KOPT-K1 (cell line): Measurements from ENCODE around the gene ZNF609.

Experiments used
- H3K27ac ChIP-seq: fragments of 200-600 bp; sonication (generic); 2 replicates; pipeline ENCODE4 v1.5.1; 2016; ENCODE audit warnings: antibody characterized with exemption, mild to moderate bottlenecking, low read depth, low read length; ENCODE audit not compliant: poor library complexity, severe bottlenecking
- H3K36me3 ChIP-seq: fragments of 200-600 bp; sonication (generic); 2 replicates; pipeline ENCODE4 v1.5.1; 2017; ENCODE audit warnings: antibody characterized with exemption, mild to moderate bottlenecking, low read length, moderate library complexity; ENCODE audit not compliant: insufficient read depth
- H3K9me3 ChIP-seq: fragments of 200-600 bp; sonication (generic); 2 replicates; pipeline ENCODE4 v1.5.1; 2017; ENCODE audit warnings: antibody characterized with exemption, low read length, mild to moderate bottlenecking; ENCODE audit not compliant: insufficient read depth, poor library complexity, severe bottlenecking

ZNF609 gene

DNA sequence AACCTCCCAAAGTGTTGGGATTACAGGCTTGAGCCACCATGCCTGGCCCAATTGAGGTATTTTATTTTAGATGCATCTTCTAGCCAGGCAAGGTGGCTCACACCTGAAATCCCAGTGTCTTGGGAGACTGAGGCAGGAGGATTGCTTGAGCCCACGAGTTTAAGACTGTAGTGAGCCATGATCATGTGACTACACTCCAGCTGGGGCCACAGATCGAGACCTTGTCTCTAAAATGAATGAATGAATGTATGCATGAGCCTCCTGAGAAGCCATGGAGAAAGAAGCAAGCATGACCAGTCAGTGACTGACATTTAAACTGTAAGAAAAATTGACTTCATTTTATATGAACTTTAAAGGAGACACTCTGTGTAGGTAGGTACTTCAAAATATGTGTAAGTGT, 105.7 kb downstream of the ZNF609 start:
- Histone ChIP-seq H3K9me3 (no peaks in the 10 kb centered on the region), H3K27ac (no peak overlapping the region), H3K36me3 (no peaks in the 10 kb centered on the region; the same call in 1 of the 2 replicates)

DNA sequence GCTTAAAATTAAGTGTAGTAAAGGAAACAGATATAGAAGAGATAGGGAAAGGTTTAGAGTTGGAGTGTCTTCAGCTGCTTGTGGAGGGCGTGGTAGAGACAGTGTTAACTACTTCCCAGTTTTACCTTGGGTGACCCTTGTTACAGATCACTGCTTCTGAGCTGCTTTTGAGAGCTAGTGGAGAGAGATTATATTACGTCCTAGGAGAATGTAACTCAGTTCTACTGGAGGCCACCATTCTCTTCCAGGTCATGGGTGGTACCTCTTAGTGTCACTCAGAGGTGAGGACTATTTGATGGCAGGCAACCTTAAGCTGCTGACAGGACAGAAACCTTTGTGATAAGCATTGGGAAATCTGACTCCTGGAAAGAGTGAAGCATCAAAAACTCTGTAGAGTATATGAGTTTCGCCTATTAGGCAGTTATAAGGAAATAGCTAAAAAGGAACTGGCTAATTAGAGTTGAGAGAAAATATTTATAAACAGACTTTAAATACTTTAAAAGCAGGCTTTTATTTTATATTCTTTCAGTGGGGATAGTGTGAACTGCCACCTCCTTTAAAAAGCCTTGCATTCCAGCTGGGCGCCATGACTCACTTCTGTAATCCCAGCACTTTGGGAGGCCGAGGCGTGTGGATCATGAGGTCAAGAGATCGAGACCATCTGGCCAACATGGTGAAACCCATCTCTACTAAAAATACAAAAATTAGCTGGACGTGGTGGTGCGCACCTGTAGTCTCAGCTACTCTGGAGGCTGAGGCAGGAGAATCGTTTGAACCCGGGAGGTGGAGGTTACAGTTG, 106.5 kb downstream of the ZNF609 start:
- H3K9me3 ChIP-seq = no peaks in the 10 kb centered on the region
- no peak overlapping the region for H3K27ac ChIP-seq

DNA sequence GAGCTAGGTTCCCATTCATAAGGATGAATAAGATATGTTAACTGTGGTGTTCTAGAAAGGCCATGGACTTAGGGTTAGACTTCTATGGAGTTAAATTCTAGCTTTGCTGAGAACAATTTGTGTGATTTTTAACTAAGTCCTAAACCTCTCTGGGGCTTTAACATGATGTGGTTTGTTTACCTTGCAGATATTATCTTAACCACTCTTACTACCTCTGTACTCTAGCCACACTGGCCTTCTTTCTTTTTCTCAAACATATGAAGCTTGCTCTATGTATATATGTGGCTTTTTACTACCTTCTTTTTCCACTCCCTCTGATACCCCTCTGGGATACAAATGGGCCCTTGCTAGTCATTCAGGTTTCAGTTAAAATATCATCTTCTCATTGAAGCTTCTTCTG, 108.4 kb downstream of the ZNF609 start:
- H3K36me3 ChIP-seq = no peaks in the 10 kb centered on the region; the same call in 1 of the 2 replicates
- no peaks in the 10 kb centered on the region for H3K9me3 ChIP-seq
- no peak overlapping the region for H3K27ac ChIP-seq

More for the DNA sequence above, 106.5 kb downstream of the ZNF609 start:
- H3K36me3 ChIP-seq = no peaks in the 10 kb centered on the region; the same call in 1 of the 2 replicates

DNA sequence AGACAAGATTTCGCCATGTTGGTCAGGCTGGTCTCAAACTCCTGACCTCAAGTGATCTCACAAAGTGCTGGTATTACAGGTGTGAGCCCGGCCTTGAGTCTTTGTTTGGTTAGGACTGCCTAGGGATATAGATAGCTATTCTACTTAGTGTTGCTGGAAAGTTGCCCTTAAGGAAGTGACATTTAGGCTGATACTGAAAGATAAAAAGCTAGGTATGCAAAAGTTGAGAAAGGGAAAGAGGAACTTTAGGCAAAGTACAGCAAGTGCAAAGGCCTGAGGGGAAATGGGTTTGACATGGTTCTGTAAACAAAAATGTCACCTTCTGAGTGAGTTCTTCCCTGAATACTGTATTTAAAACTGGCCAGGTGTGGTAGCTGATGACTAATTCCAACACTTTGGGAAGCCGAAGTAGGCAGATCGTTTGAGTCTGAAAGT, 111.5 kb downstream of the ZNF609 start:
- no peak overlapping the region for H3K27ac ChIP-seq
- no peaks in the 10 kb centered on the region for H3K36me3 ChIP-seq

DNA sequence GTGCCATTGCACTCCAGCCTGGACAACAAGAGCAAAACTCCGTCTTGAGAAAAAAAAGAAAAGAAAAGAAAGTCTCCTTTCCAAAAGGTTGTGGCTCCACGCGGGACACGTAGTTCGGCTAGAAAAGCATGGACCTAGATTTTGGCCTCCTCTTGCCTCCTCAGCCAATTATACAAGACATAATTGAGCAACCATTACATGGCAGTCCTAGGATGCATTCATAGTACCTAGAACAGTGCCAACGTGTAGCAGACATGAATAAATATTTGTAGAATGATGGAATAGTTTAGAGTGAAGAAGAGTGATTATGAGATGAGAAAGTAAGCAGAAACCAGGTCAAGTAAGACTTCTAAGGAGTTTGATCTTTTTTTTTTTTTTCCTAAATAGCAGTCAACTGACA, 112.5 kb downstream of the ZNF609 start:
- Histone ChIP-seq H3K9me3 (no peaks in the 10 kb centered on the region), H3K36me3 (no peaks in the 10 kb centered on the region), H3K27ac (no peak overlapping the region)

More for the DNA sequence above, 111.5 kb downstream of the ZNF609 start:
- no peaks in the 10 kb centered on the region for H3K9me3 ChIP-seq

DNA sequence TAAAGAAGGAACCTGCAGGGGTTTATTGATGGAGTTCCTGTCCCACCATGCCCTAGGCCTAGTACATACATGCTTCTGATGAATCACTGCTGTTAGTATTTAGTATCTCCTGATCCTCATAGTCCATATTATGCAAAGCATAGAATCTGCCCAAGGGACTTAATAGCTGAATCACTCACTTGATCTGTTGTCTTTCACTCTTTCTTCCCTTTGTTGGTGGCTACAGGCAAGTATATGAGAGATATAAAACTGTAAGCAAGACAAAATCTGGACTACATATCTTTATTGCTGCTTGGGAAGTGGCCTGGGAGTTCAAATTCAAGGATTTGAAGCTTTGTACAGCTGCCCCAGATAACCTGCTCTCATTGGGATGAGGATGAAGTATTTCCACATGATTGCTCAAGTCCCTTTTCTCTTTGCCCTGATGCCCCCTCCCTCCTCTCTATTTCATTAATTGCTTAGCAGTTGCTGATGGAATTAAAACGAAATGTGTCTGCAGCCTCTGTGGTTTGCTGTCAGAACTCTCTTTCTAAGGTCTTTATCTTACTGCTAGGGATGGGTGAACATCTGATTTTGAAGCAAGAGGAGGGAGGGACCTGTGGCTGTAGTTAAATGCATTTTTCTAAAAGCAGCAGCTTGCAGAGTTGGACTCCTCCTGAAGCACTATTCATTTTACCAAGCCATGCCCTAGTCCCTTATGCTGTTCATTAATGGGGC, 114.1 kb downstream of the ZNF609 start:
- Histone ChIP-seq H3K36me3 (no peaks in the 10 kb centered on the region), H3K27ac (peak overlapping the region; percentile 11), H3K9me3 (peaks cover 4% of the 10 kb centered on the region)

DNA sequence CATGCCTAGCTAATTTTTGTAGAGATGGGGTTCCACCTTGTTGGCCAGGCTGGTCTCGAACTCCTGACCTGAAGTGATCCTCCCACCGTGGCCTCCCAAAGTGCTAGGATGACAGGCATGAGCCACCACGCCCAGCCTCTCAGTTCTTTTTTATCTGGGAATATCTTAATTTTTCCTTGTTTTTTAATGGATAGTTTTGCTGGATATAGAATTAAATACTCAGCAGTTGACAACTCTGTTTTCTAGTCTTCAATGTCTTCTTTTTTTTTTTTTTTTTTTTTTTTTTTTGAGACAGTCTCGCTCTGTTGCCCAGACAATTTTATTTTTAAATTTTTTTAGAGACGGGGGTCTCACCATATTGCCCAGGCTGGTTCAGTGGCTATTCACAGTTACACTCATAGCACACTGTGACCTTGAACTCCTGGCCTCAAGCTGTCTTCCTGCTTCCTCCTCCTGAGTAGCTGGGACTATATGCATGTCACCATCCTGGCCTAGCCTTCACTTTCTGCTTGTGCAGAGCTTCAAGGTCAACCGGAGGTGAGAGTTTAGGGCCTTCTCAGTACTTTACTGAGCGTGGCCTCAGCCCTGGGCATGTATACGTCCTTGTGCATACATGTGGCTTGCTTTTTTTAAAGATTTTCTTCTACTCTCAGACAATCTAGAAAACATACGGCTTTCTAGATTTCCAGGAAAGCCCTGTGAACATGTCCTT, 120.5 kb downstream of the ZNF609 start:
- H3K36me3 ChIP-seq = peaks cover 5% of the 10 kb centered on the region; the same call in 1 of the 2 replicates
- no peak overlapping the region for H3K27ac ChIP-seq
- peaks cover 29% of the 10 kb centered on the region for H3K9me3 ChIP-seq

DNA sequence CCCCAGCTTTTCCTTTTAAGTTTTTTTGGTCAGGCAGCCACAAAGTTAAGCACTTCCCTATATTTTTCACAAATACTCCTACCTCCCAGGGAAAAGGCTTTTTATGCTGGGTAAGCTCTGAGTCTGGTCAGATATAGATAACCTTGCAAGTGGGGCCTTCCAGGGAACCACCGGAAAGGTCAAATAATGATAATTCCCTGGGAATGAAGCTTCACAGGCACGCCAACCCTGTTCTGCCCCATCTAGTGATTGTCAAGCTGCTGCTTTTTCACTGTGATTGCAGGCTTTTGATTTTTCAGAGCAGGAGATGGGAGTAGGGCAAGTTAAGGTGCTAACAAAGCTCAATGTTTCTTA, 121.0 kb downstream of the ZNF609 start:
- Histone ChIP-seq H3K27ac (no peak overlapping the region), H3K9me3 (peaks cover 29% of the 10 kb centered on the region), H3K36me3 (peaks cover 5% of the 10 kb centered on the region; the same call in 1 of the 2 replicates)

DNA sequence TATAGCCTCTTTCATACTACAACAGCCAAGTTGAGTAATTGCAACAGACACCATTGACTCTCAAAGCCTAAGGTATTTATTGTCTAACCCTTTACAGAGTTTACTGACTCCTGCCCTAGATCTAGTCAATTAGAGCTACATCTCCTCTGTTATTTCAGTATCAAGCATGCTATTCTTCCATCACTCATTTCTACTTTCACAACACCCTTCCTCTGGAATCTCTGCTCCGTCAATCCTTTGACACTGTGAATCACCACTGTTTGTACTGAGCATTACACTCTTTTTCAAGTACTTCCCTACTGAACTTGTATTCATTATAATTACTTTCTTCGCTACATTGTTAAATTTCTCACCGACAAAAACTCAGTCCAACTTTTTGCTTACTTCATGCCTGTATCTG, 121.8 kb downstream of the ZNF609 start:
- Histone ChIP-seq H3K36me3 (peaks cover 5% of the 10 kb centered on the region; the same call in 1 of the 2 replicates), H3K27ac (no peak overlapping the region), H3K9me3 (peaks cover 29% of the 10 kb centered on the region)

DNA sequence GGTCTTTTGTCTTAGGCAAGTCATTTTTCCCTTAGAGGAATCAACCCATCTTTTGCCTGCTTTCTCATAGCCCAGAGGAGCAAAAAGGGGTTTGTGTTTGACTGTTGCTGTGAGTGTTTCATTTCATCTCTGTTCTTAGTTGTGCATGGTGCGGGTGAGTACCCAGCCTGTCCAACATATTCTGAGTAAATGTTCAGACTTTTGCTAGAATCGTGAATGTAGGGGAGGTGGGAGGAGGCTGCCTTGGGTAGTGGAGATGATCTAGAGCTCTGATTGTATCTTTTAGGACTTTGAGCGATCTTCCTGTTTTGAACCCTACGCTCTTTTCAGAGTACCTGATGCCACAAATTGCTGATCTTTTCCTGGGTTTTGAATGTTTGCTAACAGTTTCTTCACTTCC, 123.1 kb downstream of the ZNF609 start:
- Histone ChIP-seq H3K9me3 (peaks cover 29% of the 10 kb centered on the region), H3K27ac (no peak overlapping the region), H3K36me3 (peaks cover 5% of the 10 kb centered on the region; the same call in 1 of the 2 replicates)

DNA sequence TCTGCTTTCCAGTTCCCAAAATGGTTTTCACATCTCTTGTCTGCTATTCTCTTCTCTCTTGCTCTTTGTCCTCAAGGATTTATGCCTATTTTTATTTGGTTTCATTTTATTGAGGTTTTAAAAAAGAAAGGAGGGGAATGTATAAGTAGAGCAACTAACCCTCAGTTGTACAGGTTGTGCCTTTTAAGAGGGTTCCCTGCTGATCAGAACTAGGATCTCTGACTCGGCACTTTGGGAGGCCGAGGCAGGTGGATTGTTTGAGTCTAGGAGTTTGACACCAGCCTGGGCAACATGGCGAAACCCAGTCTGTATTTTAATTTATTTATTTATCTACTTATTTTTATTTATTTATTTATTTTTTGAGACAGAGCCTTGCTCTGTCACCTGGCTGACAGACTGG, 123.6 kb downstream of the ZNF609 start:
- H3K27ac ChIP-seq = no peak overlapping the region
- peaks cover 5% of the 10 kb centered on the region; the same call in 1 of the 2 replicates for H3K36me3 ChIP-seq
- peaks cover 29% of the 10 kb centered on the region for H3K9me3 ChIP-seq

DNA sequence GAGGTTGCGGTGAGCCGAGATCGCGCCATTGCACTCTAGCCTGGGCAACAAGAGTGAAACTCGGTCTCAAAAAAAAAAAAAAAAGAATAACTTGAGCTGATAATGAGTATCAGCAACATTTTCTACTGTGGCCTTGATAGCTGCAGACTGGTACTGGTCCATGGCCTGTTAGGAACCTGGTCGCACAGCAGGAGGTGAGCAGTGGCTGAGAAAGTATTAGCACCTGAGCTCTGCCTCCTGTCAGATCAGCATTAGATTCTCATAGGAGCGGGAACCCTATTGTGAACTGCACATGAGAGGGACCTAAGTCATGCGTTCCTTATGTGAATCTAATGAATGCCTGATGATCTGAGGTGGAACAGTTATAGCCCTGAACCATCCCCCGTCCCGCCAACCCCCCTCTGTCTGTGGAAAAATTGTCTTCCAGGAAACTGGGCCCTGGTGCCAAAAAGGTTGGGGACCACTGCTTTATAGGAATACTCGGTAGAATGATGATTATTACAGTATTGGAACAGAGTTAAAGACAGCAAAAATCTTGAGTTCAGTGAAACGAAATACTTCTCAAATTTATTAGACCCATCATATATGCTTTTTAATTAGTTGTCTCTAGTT, 126.0 kb downstream of the ZNF609 start:
- peaks cover 5% of the 10 kb centered on the region for H3K9me3 ChIP-seq
- no peaks in the 10 kb centered on the region for H3K36me3 ChIP-seq
- no peak overlapping the region for H3K27ac ChIP-seq

DNA sequence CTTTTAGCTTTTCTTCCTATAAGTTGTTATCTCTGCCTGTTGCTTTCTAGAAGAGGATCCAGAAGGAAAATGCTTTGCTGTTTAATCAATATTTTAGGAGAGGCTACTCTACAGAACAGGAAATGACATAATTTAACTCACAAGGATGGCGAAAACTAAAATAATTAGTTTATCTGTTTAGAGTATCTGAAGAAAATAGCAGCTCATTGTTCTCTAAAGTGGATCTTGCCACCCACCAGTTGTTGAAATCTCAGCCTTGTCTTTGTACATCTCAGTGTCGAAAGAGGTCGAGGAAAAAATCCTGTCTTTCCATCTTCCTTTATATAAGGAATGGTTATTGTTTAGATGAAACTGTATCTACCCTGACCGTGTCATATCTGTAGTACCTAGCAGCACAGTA, 126.6 kb downstream of the ZNF609 start:
- Histone ChIP-seq H3K36me3 (no peaks in the 10 kb centered on the region), H3K9me3 (no peaks in the 10 kb centered on the region), H3K27ac (no peak overlapping the region)

DNA sequence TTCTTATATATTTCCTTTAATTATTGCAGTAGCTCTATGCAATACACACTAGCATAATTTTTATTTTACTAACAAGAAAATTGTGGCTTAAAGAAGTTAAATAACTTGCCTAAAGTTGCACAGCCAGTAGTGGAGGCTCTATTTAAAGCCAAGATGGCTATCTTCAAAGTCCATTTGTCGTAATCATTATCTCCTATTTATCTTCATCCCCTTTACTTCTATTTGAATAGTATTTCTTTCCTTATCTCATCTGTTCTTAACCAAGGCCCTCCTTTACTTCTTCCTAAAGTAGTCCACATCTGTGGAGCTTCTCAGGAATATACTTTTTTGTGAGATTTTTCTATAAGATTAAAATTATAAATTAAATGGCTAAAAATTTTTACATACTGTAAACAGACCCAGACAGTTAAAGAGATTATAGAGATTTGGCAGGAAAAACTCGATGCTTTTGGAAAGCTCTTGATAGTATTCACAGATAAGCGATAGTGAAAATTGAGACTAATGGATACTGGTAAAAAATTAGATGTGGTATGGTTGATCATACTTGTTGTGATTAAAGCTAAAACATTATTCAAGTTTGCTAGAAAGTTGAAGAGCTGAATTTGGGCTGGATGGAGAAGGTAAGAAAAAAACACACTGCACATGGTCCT, 129.2 kb downstream of the ZNF609 start:
- H3K36me3 ChIP-seq = no peaks in the 10 kb centered on the region
- no peaks in the 10 kb centered on the region for H3K9me3 ChIP-seq
- no peak overlapping the region for H3K27ac ChIP-seq
